Neuronal stem cell (in vitro differentiated cells): ENCODE measurements around the gene IL19.

Experiments
- DNase-seq: peaks from one replicate; pipeline ENCODE4 v3.0.0-alpha.2; 2013; ENCODE audit warnings: low spot score
- H2AFZ ChIP-seq: one replicate; pipeline ENCODE4 v1.6.1; 2013; ENCODE audit warnings: mild to moderate bottlenecking, low read length, inconsistent platforms
- H2AK5ac ChIP-seq: 2 replicates; pipeline ENCODE4 v1.6.1; 2013; ENCODE audit warnings: low read depth, mild to moderate bottlenecking, inconsistent platforms, low read length, moderate library complexity, mixed read lengths
- H2BK120ac ChIP-seq: 2 replicates; pipeline ENCODE4 v1.6.1; 2013; ENCODE audit warnings: low read depth, mild to moderate bottlenecking, inconsistent platforms, low read length, moderate library complexity, mixed read lengths
- H2BK12ac ChIP-seq: one replicate; pipeline ENCODE4 v1.6.1; 2013; ENCODE audit warnings: low read length, inconsistent platforms
- H2BK15ac ChIP-seq: 2 replicates; pipeline ENCODE4 v1.6.1; 2013; ENCODE audit warnings: mild to moderate bottlenecking, low read length, inconsistent platforms, mixed read lengths
- H2BK5ac ChIP-seq: one replicate; pipeline ENCODE4 v1.6.1; 2013; ENCODE audit warnings: inconsistent platforms, mild to moderate bottlenecking, low read length, moderate library complexity
- H3K14ac ChIP-seq: one replicate; pipeline ENCODE4 v1.6.1; 2013; ENCODE audit warnings: low read length, inconsistent platforms
- H3K18ac ChIP-seq: 2 replicates; pipeline ENCODE4 v1.6.1; 2013; ENCODE audit warnings: low read length, inconsistent platforms
- H3K23ac ChIP-seq: 2 replicates; pipeline ENCODE4 v1.6.1; 2013; ENCODE audit warnings: low read depth, mild to moderate bottlenecking, mixed read lengths, low read length, inconsistent platforms; ENCODE audit not compliant: poor library complexity
- H3K27ac ChIP-seq: replicated peaks from 3 replicates; pipeline ENCODE4 v1.5.1; 2013; ENCODE audit warnings: low read length, inconsistent platforms
- H3K27me3 ChIP-seq, 3 experiments: 2 replicates each; pipeline ENCODE4 v1.6.1; 2013; ENCODE audit warnings: low read length in 3 of 3, mild to moderate bottlenecking in 2 of 3, inconsistent platforms in 1 of 3, low read depth in 1 of 3, mixed read lengths in 1 of 3, moderate library complexity in 1 of 3; ENCODE audit not compliant: control insufficient read depth in 3 of 3, insufficient read depth in 3 of 3
- H3K36me3 ChIP-seq, 2 donors: replicated peaks in 1 of 2; 2 replicates each; pipeline ENCODE4 v1.6.1; 2013; ENCODE audit warnings: low read length in 2 of 2; ENCODE audit not compliant: control insufficient read depth in 2 of 2, insufficient read depth in 2 of 2
- H3K4ac ChIP-seq: 2 replicates; pipeline ENCODE4 v1.6.1; 2013; ENCODE audit warnings: inconsistent platforms, mild to moderate bottlenecking, low read length, moderate library complexity
- H3K4me1 ChIP-seq, 2 donors: 1 replicate in 1 of 2; 2 replicates in 1 of 2; pipeline ENCODE4 v1.6.1; 2013; ENCODE audit warnings: low read length in 2 of 2, low read depth in 1 of 2; ENCODE audit not compliant: control insufficient read depth in 2 of 2, insufficient read depth in 1 of 2
- H3K4me2 ChIP-seq: one replicate; pipeline ENCODE4 v1.6.1; 2013; ENCODE audit warnings: mild to moderate bottlenecking, low read length, inconsistent platforms; ENCODE audit not compliant: insufficient read depth, poor library complexity, severe bottlenecking
- H3K4me3 ChIP-seq, 2 donors: 2 replicates each; pipeline ENCODE4 v1.5.1; 2013; ENCODE audit warnings: low read length in 2 of 2, mild to moderate bottlenecking in 2 of 2, inconsistent platforms in 1 of 2, moderate library complexity in 1 of 2
- H3K79me1 ChIP-seq: one replicate; pipeline ENCODE4 v1.6.1; 2013; ENCODE audit warnings: low read depth, mild to moderate bottlenecking, inconsistent platforms, low read length, moderate library complexity
- H3K9ac ChIP-seq: one replicate; pipeline ENCODE4 v1.6.1; 2013; ENCODE audit warnings: mild to moderate bottlenecking, low read depth, low read length, inconsistent platforms; ENCODE audit not compliant: poor library complexity
- H3K9me3 ChIP-seq, 2 donors: replicated peaks in 1 of 2; 2 replicates each; pipeline versions ENCODE3 to v1.6.1; 2013; ENCODE audit warnings: low read length in 2 of 2, mild to moderate bottlenecking in 2 of 2, inconsistent platforms in 1 of 2, low read depth in 1 of 2, mixed read lengths in 1 of 2, moderate library complexity in 1 of 2; ENCODE audit not compliant: control insufficient read depth in 2 of 2, insufficient read depth in 1 of 2
- H4K8ac ChIP-seq: one replicate; pipeline ENCODE4 v1.6.1; 2013; ENCODE audit warnings: low read depth, mild to moderate bottlenecking, inconsistent platforms, low read length, moderate library complexity
- H4K91ac ChIP-seq: one replicate; pipeline ENCODE4 v1.6.1; 2013; ENCODE audit warnings: low read length, low read depth, mild to moderate bottlenecking, inconsistent platforms; ENCODE audit not compliant: poor library complexity
- WGBS, 2 donors: extraction: QIAGEN DNeasy Blood & Tissue Kit; methylation state at CpG; one replicate each; pipeline ENCODE4 v1.1.7; 2013; ENCODE audit warnings: missing lambda C conversion rate in 2 of 2, mixed read lengths in 1 of 2; ENCODE audit not compliant: insufficient read length in 2 of 2, insufficient replicate concordance in 1 of 2; ENCODE audit errors: extremely low coverage in 2 of 2; 5-methylcytosine and 5-hydroxymethylcytosine counted together

IL19 gene

DNA sequence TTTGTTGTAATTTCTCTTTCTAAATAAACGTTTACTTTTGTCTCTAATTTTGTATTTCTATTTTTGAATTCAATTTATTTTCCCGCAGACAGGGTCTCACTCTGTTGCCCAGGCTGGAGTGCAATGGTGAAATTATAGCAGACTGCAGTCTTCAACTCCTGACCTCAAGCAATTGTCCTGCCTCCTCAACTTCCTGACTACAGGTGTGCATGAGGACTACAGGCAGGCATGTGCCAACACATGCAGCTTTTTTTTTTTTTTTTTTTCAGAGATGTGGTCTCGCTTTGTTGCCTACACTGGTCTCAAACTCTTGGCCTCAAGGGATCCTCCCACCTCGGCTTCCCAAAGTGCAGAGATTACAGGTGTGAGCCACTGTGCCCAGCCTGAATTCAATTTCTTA lies 58.2 kb downstream of the IL19 start:
- no peak overlapping the region for H3K4me3 ChIP-seq
- no peak overlapping the region for H4K8ac ChIP-seq
- H3K27ac ChIP-seq = no peak overlapping the region
- no peak overlapping the region for H3K9ac ChIP-seq
- no peak overlapping the region for H2AFZ ChIP-seq
- no peak overlapping the region for H3K18ac ChIP-seq
- H2BK12ac ChIP-seq = no peak overlapping the region
- no peaks in the 10 kb centered on the region for H3K36me3 ChIP-seq
- no peak overlapping the region for H2BK120ac ChIP-seq
- H3K79me1 ChIP-seq = no peaks in the 10 kb centered on the region
- H4K91ac ChIP-seq = no peak overlapping the region
- H3K27me3 ChIP-seq = peaks cover 0 to 8% (median 0%) of the 10 kb centered on the region in 3 experiments
- H3K4me2 ChIP-seq = no peak overlapping the region
- H3K4me1 ChIP-seq = peaks cover 2 to 4% of the 10 kb centered on the region in 2 donors
- H2BK5ac ChIP-seq = no peak overlapping the region
- H3K9me3 ChIP-seq = no peaks in the 10 kb centered on the region
- DNase-seq = no peak
- no peak overlapping the region for H3K23ac ChIP-seq
- no CpG with 5 or more reads among the region's 4 CpGs for WGBS, 2 donors
- H2AK5ac ChIP-seq = no peak overlapping the region
- no peak overlapping the region for H3K14ac ChIP-seq
- no peak overlapping the region for H3K4ac ChIP-seq
- no peak overlapping the region for H2BK15ac ChIP-seq

DNA sequence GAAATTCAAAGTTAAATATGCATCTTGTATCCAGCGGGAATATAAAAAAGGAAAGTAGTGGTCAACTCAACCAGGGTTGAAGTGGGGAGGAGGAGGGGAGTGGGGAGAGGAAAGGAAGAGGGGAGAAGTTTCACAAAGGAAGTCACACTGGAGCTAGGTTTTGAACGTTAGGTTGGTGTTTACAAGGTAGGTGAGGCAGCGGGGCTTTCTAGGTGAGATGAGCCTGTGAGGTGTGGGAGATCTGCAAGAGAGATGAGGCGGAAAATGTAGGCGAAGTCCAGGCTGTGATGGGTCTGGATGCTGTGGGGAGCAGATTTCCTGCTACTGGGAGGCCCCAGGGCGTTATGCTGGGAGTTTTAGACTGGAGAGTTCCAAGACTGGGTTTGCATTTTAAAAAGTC lies 58.7 kb downstream of the IL19 start:
- WGBS, 2 donors = no CpG with 5 or more reads among the region's 6 CpGs
- no peak overlapping the region for H3K4me2 ChIP-seq
- no peak overlapping the region for H4K8ac ChIP-seq
- H2AK5ac ChIP-seq = no peak overlapping the region
- peaks cover 0 to 8% (median 0%) of the 10 kb centered on the region in 3 experiments for H3K27me3 ChIP-seq
- H2AFZ ChIP-seq = no peak overlapping the region
- no peaks in the 10 kb centered on the region for H3K36me3 ChIP-seq
- no peak overlapping the region for H3K18ac ChIP-seq
- H3K4me3 ChIP-seq = no peak overlapping the region
- no peak overlapping the region for H2BK12ac ChIP-seq
- no peak overlapping the region for H4K91ac ChIP-seq
- no peak overlapping the region for H3K27ac ChIP-seq
- H2BK5ac ChIP-seq = no peak overlapping the region
- no peak for DNase-seq
- H3K14ac ChIP-seq = no peak overlapping the region
- H2BK15ac ChIP-seq = no peak overlapping the region
- H2BK120ac ChIP-seq = no peak overlapping the region
- H3K4ac ChIP-seq = no peak overlapping the region
- no peaks in the 10 kb centered on the region for H3K79me1 ChIP-seq
- H3K23ac ChIP-seq = no peak overlapping the region
- H3K4me1 ChIP-seq = peaks cover 2 to 5% of the 10 kb centered on the region in 2 donors
- H3K9me3 ChIP-seq = no peaks in the 10 kb centered on the region
- no peak overlapping the region for H3K9ac ChIP-seq

DNA sequence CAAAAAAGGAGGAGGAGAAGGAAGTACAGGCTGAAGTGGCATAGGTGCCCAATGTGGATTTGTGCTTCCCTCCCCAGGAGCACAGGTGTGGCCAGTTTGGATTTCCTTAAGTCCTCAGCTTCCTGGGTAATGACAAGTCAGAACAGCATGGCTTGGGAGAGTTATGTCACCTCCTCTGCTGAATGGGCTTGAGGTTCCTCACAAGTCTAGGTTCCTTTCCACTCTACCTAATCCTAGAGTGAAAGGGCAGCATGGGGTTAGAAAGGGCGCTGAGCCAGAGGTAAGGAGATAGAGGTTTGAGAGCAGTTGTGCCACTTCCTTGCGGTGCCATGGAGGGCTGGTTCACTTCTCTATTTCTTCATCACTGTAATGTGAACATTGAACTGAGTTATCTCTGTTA lies 59.3 kb downstream of the IL19 start:
- Histone ChIP-seq H4K91ac (no peak overlapping the region), H2AK5ac (no peak overlapping the region), H3K36me3 (no peaks in the 10 kb centered on the region), H3K18ac (no peak overlapping the region), H3K4ac (no peak overlapping the region), H2BK5ac (no peak overlapping the region), H3K79me1 (no peaks in the 10 kb centered on the region), H2BK15ac (no peak overlapping the region), H3K4me1 (peaks cover 2 to 5% of the 10 kb centered on the region in 2 donors), H3K9me3 (no peaks in the 10 kb centered on the region), H2AFZ (no peak overlapping the region), H3K4me3 (no peak overlapping the region), H3K27me3 (peaks cover 0 to 8% (median 0%) of the 10 kb centered on the region in 3 experiments), H4K8ac (no peak overlapping the region), H3K4me2 (no peak overlapping the region), H3K14ac (no peak overlapping the region), H2BK120ac (no peak overlapping the region), H3K27ac (no peak overlapping the region), H3K23ac (no peak overlapping the region), H2BK12ac (no peak overlapping the region), H3K9ac (no peak overlapping the region)
- no CpG with 5 or more reads among the region's 2 CpGs for WGBS, 2 donors
- no peak for DNase-seq

DNA sequence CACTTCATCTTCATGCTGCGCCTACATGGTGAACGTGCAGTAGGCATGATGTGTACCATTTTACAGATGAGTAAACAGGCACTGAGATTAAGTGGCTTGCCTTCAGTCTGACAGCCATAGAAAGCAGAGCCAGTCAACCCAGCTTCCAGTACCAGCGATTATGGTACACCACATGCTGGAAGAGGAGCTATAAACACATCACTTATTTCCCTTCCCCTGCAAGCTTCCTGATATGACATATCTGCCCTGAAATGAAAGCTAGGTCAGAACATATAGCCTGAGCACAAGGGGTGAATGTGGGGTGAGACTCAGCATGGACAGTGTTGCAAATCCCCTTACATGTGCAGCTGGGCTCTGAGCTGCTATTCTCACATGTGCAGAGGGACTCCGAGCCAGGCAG lies 61.1 kb downstream of the IL19 start:
- DNase-seq = no peak
- H3K9me3 ChIP-seq = no peaks in the 10 kb centered on the region
- H3K4me3 ChIP-seq = no peak overlapping the region
- H2BK15ac ChIP-seq = no peak overlapping the region
- H2AFZ ChIP-seq = no peak overlapping the region
- no peak overlapping the region for H2BK5ac ChIP-seq
- H3K4ac ChIP-seq = no peak overlapping the region
- H3K4me1 ChIP-seq = peaks cover 1 to 3% of the 10 kb centered on the region in 2 donors
- H3K27me3 ChIP-seq = peaks cover 0 to 15% (median 0%) of the 10 kb centered on the region in 3 experiments
- H3K23ac ChIP-seq = no peak overlapping the region
- no CpG with 5 or more reads among the region's 4 CpGs for WGBS, 2 donors
- H3K18ac ChIP-seq = no peak overlapping the region
- no peaks in the 10 kb centered on the region for H3K36me3 ChIP-seq
- H4K8ac ChIP-seq = no peak overlapping the region
- H2BK120ac ChIP-seq = no peak overlapping the region
- no peaks in the 10 kb centered on the region for H3K79me1 ChIP-seq
- H3K4me2 ChIP-seq = no peak overlapping the region
- no peak overlapping the region for H2BK12ac ChIP-seq
- H4K91ac ChIP-seq = no peak overlapping the region
- no peak overlapping the region for H2AK5ac ChIP-seq
- H3K27ac ChIP-seq = no peak overlapping the region
- no peak overlapping the region for H3K14ac ChIP-seq
- H3K9ac ChIP-seq = no peak overlapping the region
